ENCODE measurements around the gene CCNB3.

Gene CCNB3

GRCh38 chrX:50204364-50204899 is at the start of gene CCNB3:
TSS of gene CCNB3 (plus strand) at chrX:50204765. CDS start at chrX:50285164, 80,399 bp downstream.
- no peaks in the 10 kb centered on the region for H3K36me3 ChIP-seq (ENCODE audit: low read length)
- no peaks in the 10 kb centered on the region for H3K79me2 ChIP-seq (ENCODE audit: insufficient read depth, low read length)
- H4K20me1 ChIP-seq (ENCODE audit: low read depth, low read length) = no peaks in the 10 kb centered on the region
- H3K4me2 ChIP-seq (ENCODE audit: low read depth, low read length, poor library complexity, severe bottlenecking) = peak within 1 kb of the TSS; percentile 50
- no peaks in the 10 kb centered on the region for H3K9me3 ChIP-seq (ENCODE audit: insufficient read depth, low read length)
- H3K9ac ChIP-seq (ENCODE audit: low read length) = peak within 1 kb of the TSS; percentile 53
- peak within 1 kb of the TSS; percentile 76 for H2AFZ ChIP-seq (ENCODE audit: low read depth, low read length, severe bottlenecking)
- TF ChIP-seq CTCF (IDR thresholded peaks at IDR 0.05; ENCODE audit: insufficient read depth, low read length, poor library complexity, severe bottlenecking) (no peak), EZH2phosphoT487 (conservative IDR thresholded peaks at IDR 0.05; ENCODE audit: low read length) (no peak)
- H3K27ac ChIP-seq (ENCODE audit: low read depth, low read length) = no peak within 1 kb of the TSS
- H3K27me3 ChIP-seq (ENCODE audit: low read length) = no peaks in the 10 kb centered on the region
- H3K9me2 ChIP-seq (replicated peaks; ENCODE audit: insufficient read depth, low read length) = no peaks in the 10 kb centered on the region
- H3F3A ChIP-seq (ENCODE audit: insufficient read depth) = no peaks in the 10 kb centered on the region
- H3K4me3 ChIP-seq (ENCODE audit: insufficient read depth, low read length, poor library complexity, severe bottlenecking) = peak within 1 kb of the TSS; percentile 42

- Histone ChIP-seq H4K20me1 (ENCODE audit: low read depth, low read length) (no peaks in the 10 kb centered on the region), H3F3A (ENCODE audit: insufficient read depth) (no peaks in the 10 kb centered on the region), H3K9me3 (ENCODE audit: insufficient read depth, low read length) (no peaks in the 10 kb centered on the region), H3K27ac (ENCODE audit: low read depth, low read length) (no peak overlapping the region), H3K9ac (ENCODE audit: low read length) (no peak overlapping the region), H3K79me2 (ENCODE audit: insufficient read depth, low read length) (no peaks in the 10 kb centered on the region), H2AFZ (ENCODE audit: low read depth, low read length, severe bottlenecking) (no peak overlapping the region), H3K4me3 (ENCODE audit: insufficient read depth, low read length, poor library complexity, severe bottlenecking) (no peak overlapping the region), H3K4me2 (ENCODE audit: low read depth, low read length, poor library complexity, severe bottlenecking) (no peak overlapping the region), H3K36me3 (ENCODE audit: low read length) (no peaks in the 10 kb centered on the region), H3K9me2 (replicated peaks; ENCODE audit: insufficient read depth, low read length) (no peaks in the 10 kb centered on the region), H3K27me3 (ENCODE audit: low read length) (no peaks in the 10 kb centered on the region)
- TF ChIP-seq CTCF (IDR thresholded peaks at IDR 0.05; ENCODE audit: insufficient read depth, low read length, poor library complexity, severe bottlenecking) = no peak
- no peak for TF ChIP-seq EZH2phosphoT487 (conservative IDR thresholded peaks at IDR 0.05; ENCODE audit: low read length)
These were observed 46.9 kb upstream of the CCNB3 start for GRCh38 chrX:50157545-50158135.

- Histone ChIP-seq H3K4me2 (ENCODE audit: low read depth, low read length, poor library complexity, severe bottlenecking) (no peak overlapping the region), H3K9ac (ENCODE audit: low read length) (no peak overlapping the region), H3K9me2 (replicated peaks; ENCODE audit: insufficient read depth, low read length) (no peaks in the 10 kb centered on the region), H3F3A (ENCODE audit: insufficient read depth) (no peaks in the 10 kb centered on the region), H3K79me2 (ENCODE audit: insufficient read depth, low read length) (no peaks in the 10 kb centered on the region), H3K9me3 (ENCODE audit: insufficient read depth, low read length) (no peaks in the 10 kb centered on the region), H4K20me1 (ENCODE audit: low read depth, low read length) (no peaks in the 10 kb centered on the region), H3K4me3 (ENCODE audit: insufficient read depth, low read length, poor library complexity, severe bottlenecking) (no peak overlapping the region), H3K27ac (ENCODE audit: low read depth, low read length) (no peak overlapping the region), H3K27me3 (ENCODE audit: low read length) (no peaks in the 10 kb centered on the region), H2AFZ (ENCODE audit: low read depth, low read length, severe bottlenecking) (no peak overlapping the region), H3K36me3 (ENCODE audit: low read length) (no peaks in the 10 kb centered on the region)
- TF ChIP-seq EZH2phosphoT487 (conservative IDR thresholded peaks at IDR 0.05; ENCODE audit: low read length) (no peak), CTCF (IDR thresholded peaks at IDR 0.05; ENCODE audit: insufficient read depth, low read length, poor library complexity, severe bottlenecking) (no peak)
These were observed 46.0 kb upstream of the CCNB3 start for GRCh38 chrX:50158593-50158992.

Data from SU-DHL-6 (cell line).